Measurements from ENCODE around the gene KRT83.

KRT83 gene

GRCh38 chr12:52331833-52332232, 10.6 kb upstream of the KRT83 start:
- TF ChIP-seq CTCF (conservative IDR thresholded peaks at IDR 0.05; ENCODE audit: low read length) (no peak), EZH2phosphoT487 (IDR thresholded peaks at IDR 0.05; ENCODE audit: borderline replicate concordance) (no peak)
- no peak overlapping the region for H2AFZ ChIP-seq (ENCODE audit: low read length)
- H3F3A ChIP-seq (ENCODE audit: low read depth): no peaks in the 10 kb centered on the region
- H3K36me3 ChIP-seq (ENCODE audit: insufficient read depth, low read length): no peaks in the 10 kb centered on the region
- H3K79me2 ChIP-seq (ENCODE audit: insufficient read depth, low read length): no peaks in the 10 kb centered on the region
- H3K9ac ChIP-seq (ENCODE audit: low read depth, low read length, poor library complexity, severe bottlenecking): no peak overlapping the region
- no peaks in the 10 kb centered on the region for H3K4me1 ChIP-seq (ENCODE audit: insufficient read depth, low read length, poor library complexity, severe bottlenecking)
- H3K9me2 ChIP-seq (replicated peaks; ENCODE audit: low read depth, low read length): no peaks in the 10 kb centered on the region
- no peaks in the 10 kb centered on the region for H4K20me1 ChIP-seq (ENCODE audit: insufficient read depth, low read length, poor library complexity, severe bottlenecking)
- H3K9me3 ChIP-seq (ENCODE audit: insufficient read depth, low read depth, low read length): no peaks in the 10 kb centered on the region
- no peak overlapping the region for H3K4me2 ChIP-seq (ENCODE audit: low read depth, low read length, poor library complexity, severe bottlenecking)
- H3K27me3 ChIP-seq (ENCODE audit: insufficient read depth, low read length, poor library complexity, severe bottlenecking): no peaks in the 10 kb centered on the region
- H3K4me3 ChIP-seq (ENCODE audit: low read length, poor library complexity, severe bottlenecking): no peak overlapping the region

DNA sequence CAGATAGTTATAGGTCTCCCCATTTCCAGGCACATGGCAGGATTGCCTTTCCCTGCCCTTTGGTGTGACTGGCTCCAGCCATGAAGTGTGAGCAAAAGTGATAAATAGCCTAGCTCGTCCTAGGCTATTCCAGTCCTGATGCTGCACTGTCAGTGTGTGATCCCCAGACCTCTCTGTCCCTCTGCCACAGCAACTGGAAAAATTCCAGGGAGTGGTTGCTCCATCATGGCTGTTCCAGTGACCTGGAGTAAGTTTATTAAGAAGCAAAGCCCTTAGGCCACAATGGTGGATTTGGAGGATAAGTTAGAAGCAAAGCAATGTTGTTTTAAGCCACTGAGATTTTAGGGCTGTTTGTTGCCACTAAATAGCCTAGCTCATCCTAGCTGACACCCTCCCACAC, 9.8 kb upstream of the KRT83 start:
- no peaks in the 10 kb centered on the region for H4K20me1 ChIP-seq (ENCODE audit: insufficient read depth, low read length, poor library complexity, severe bottlenecking)
- no peaks in the 10 kb centered on the region for H3K36me3 ChIP-seq (ENCODE audit: insufficient read depth, low read length)
- H3K9me2 ChIP-seq (replicated peaks; ENCODE audit: low read depth, low read length): no peaks in the 10 kb centered on the region
- no peaks in the 10 kb centered on the region for H3F3A ChIP-seq (ENCODE audit: low read depth)
- H3K9ac ChIP-seq (ENCODE audit: low read depth, low read length, poor library complexity, severe bottlenecking): no peak overlapping the region
- H3K4me2 ChIP-seq (ENCODE audit: low read depth, low read length, poor library complexity, severe bottlenecking): no peak overlapping the region
- no peak overlapping the region for H3K4me3 ChIP-seq (ENCODE audit: low read length, poor library complexity, severe bottlenecking)
- no peaks in the 10 kb centered on the region for H3K27me3 ChIP-seq (ENCODE audit: insufficient read depth, low read length, poor library complexity, severe bottlenecking)
- no peaks in the 10 kb centered on the region for H3K9me3 ChIP-seq (ENCODE audit: insufficient read depth, low read depth, low read length)
- no peak overlapping the region for H2AFZ ChIP-seq (ENCODE audit: low read length)
- TF ChIP-seq CTCF (conservative IDR thresholded peaks at IDR 0.05; ENCODE audit: low read length) (no peak), EZH2phosphoT487 (IDR thresholded peaks at IDR 0.05; ENCODE audit: borderline replicate concordance) (no peak)
- H3K79me2 ChIP-seq (ENCODE audit: insufficient read depth, low read length): no peaks in the 10 kb centered on the region
- H3K4me1 ChIP-seq (ENCODE audit: insufficient read depth, low read length, poor library complexity, severe bottlenecking): no peaks in the 10 kb centered on the region

- Histone ChIP-seq H3K9ac (ENCODE audit: low read depth, low read length, poor library complexity, severe bottlenecking) (no peak overlapping the region), H3K27me3 (ENCODE audit: insufficient read depth, low read length, poor library complexity, severe bottlenecking) (no peaks in the 10 kb centered on the region), H3F3A (ENCODE audit: low read depth) (no peaks in the 10 kb centered on the region), H3K9me2 (replicated peaks; ENCODE audit: low read depth, low read length) (no peaks in the 10 kb centered on the region), H3K79me2 (ENCODE audit: insufficient read depth, low read length) (no peaks in the 10 kb centered on the region), H3K4me2 (ENCODE audit: low read depth, low read length, poor library complexity, severe bottlenecking) (no peak overlapping the region), H3K4me1 (ENCODE audit: insufficient read depth, low read length, poor library complexity, severe bottlenecking) (no peaks in the 10 kb centered on the region), H3K36me3 (ENCODE audit: insufficient read depth, low read length) (no peaks in the 10 kb centered on the region), H3K9me3 (ENCODE audit: insufficient read depth, low read depth, low read length) (no peaks in the 10 kb centered on the region), H3K4me3 (ENCODE audit: low read length, poor library complexity, severe bottlenecking) (no peak overlapping the region), H4K20me1 (ENCODE audit: insufficient read depth, low read length, poor library complexity, severe bottlenecking) (no peaks in the 10 kb centered on the region), H2AFZ (ENCODE audit: low read length) (no peak overlapping the region)
- TF ChIP-seq EZH2phosphoT487 (IDR thresholded peaks at IDR 0.05; ENCODE audit: borderline replicate concordance) (no peak), CTCF (conservative IDR thresholded peaks at IDR 0.05; ENCODE audit: low read length) (no peak)
Observed at GRCh38 chr12:52327830-52328500, 6.8 kb upstream of the KRT83 start.

Data from Loucy (cell line).